Dermis blood vessel endothelial cell (primary cell): ENCODE results near the gene LDAH. TPM values are rescaled to one million over a fixed set of nuclear protein-coding genes. Genes with fewer than 3 reads are reported as not detected.

Experiments used
- DNase-seq: peaks from one replicate; pipeline ENCODE4 v3.0.0; 2010
- total RNA-seq: library from RNA; depleted of rRNA; stranded (reverse); fragments of >200 nt; gene quantifications from 2 replicates; pipeline ENCODE4 v1.2.3, GENCODE V29; 2014

LDAH gene
- total RNA-seq, 1 donor from 2014 or later, result 33.7 TPM

DNA sequence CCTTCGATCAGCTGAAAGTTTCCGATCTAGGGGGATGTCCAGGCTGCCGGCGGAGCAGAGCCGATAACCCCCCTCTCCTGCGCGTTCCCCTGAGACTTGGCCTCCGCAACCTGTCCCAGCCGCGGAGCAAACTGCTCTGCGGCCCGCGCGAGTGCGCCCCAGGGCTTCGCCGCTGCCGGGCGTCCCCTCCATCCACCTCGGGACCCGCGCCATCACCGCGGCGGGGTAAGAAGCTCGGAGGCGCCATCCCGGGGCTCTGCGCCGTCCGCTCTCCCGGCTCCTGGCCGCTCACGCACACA, 156.9 kb downstream of the LDAH start:
- DNase-seq, result no peak

DNA sequence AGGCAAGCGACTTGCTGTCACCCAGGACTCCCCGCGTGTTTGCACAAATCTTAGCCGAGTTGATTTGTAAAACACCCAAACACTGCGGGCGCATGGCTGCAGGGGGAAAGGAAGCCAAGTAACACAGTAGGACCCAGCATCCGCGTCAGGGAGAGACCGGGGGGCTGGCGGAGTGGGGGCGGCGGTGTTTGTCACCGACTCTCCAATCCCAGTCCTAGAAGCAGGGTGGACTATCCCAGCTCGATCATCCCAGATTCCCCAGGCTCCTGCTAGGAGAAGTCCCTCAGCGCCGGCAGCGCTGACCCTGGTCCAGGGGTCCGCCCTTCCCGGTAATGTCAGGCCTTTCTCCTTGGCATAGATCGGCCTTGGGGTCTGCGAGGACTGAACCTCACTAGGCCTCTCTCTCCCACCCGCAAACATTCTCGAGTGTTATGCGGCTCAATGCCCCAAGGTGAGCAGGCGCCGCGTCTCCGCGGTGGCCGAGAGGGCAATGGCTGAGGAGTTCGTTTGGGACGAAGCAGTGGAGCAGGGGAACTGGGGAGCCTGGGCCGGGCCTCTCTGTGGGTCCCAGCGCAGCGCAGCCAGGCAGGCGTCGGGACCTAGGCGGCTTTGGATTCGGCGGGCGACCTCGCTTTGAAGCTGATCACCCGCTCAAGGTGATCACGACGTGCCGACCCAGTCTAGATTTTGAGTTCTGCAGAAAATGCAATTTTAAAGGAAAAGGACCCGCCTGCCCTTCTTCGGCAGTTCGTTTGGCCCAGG, 157.5 kb downstream of the LDAH start:
- no peak for DNase-seq

DNA sequence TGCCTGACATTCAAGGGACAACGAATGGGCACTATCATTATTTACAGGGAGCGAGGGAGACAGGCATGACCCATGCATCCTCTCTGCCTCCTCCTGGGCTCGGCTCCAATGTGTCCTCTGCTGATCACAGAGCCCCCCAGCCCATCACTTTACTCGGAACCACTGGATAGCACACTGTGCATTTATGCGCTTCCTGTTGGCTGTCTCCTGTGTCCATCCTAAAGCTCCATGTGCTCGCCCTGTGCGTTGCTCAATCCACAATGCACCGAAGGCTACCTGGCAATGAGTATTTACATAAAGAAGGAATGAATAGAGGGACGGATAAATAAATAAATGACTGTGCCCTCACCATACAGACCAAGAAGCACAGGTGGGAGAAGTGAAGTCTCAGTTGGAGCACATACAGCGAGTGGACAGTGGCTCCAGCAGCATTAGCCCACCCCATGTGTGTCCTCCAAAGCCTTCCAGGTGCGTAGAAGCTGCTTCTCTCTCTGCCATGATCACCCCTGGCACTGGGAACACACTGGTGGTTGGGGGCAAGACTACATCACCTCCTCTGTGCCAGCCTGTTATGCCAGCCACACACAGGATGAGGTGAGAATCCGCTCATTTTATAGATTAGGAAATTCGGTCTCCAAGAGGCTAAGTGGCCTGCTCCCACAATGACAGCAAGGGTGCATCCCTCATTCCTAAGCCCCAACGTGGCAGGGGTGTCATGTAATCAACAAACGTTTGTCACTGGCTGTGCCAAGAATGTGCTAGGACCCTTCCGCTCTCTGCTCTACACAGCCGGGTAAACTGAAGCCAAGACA, 158.3 kb downstream of the LDAH start:
- no peak for DNase-seq

DNA sequence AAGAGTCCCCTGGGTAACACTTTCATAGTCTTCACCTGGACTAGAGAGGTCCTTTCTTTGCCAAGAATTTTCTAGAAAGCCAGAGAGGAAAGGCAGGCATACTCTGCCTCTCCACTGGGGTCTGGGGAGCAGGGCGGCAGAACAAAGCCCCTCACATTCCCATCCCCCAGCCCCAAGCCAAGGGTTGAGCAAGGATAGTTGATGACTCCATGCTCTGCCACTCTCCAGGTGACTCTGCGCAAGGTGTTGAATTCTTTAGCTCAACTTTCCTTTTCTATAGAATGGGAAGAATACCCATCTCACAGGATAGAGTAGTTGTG, 158.9 kb downstream of the LDAH start:
- DNase-seq, result no peak

DNA sequence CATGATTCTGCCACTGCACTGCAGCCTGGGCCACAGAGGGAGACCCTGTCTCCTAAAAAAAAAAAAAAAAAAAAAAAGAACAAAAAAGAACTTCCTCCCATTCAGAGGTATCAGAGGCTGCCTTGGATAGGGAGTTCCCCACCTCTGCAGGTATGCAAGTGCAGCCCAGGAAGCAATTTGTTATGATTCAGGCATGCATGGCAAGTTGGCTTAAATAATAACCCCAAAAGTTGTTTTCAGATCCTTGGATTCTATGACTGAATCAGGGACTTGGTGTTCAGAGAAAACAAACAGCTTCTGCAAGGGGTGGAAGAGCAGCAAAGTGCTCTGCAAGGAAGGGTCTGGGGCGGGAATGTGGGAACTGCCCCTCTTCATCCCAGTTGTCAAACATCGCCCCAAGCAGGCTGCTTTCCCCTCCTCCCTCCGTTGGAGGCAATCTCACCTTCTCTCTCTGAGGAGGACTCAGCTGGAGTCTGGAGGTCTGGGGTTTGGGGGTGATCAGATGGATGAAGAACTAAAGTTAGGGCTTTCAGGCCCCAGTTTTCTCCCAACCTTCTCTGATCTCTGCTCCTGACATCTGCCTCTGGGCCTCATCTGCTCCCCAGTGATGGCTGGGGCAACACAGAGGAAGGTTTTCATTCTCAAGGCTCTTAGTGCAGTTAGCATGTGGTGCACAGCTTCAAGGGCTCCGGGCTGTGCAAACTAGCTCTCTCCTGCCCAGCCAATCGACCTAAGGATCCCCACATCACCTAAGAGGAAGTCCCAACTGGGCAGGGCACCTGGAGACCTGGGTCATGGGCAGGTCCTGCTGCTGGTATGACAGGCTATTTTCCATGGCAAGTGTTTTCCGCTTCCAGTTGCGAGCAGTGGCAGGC, 159.5 kb downstream of the LDAH start:
- DNase-seq, result no peak

DNA sequence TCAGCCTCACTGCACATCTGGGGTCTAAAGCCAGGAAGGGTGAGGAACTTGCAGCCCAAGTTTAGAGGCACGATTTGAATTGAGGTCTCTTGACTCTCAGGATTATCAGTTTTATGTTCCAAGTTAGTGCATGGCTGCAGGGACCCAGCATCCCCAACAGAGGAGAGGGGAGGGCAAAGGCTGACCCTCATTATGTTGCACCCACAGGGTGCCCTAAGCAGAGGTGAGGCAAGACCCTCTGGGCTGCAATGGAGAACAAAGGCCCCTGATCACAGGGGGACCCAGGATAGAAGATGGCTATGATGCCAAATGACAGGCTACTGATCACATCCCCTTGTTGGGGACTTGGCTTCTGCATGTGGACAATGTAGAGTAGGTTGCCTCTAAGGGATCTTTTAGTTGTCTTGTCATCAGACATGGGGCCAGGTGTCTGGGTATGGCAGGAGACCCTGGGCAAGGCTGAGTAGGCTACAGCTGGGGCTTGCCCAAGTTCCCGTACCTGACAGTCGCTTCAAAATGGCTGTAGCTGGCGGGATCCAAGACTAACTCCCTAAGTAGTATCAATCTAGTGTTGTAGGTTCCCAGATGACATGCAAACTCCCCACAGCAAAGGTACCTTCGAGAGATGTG, 160.5 kb downstream of the LDAH start:
- no peak for DNase-seq

DNA sequence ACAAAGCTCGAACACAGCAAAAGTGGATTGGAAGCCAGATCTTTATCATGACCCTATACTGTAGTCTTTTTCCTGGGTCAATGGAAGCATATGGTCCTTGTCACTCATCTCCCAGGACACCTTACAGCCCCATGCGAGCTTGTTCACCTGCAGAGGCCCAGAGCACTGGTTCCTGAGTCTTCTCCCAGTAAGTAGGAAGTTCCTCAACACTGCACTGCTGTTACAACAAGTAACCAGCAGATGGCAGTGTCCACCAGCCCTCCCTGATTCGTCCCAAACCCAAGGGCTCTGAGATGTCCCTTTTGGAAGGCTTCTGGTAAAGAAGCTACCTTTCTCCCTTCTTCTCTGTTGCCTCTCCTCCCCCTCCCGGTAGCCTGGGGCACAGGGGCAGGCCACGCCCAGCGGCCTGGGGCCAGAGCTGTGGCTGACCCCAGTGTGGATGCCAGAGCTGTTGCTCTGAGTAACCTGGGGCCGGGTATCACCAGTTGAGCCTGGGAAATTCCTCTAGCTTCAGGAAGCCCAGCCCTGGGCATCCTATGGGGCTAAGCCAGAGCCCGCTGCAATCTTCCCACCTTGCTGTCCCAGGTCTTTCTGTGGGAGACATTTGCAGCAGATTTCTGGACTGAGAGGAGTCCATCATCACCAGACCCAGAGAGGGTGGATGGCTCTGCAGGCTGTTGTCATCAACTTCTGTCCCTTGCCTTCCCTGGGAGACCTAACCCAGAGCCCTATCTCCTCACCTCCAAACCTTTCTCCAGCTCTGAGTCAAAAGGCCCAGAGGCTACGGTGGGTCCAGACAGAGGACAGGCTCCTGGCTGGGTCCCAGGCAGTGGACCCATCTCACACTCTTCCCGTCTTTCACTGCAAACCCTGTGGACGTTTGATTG, 161.2 kb downstream of the LDAH start:
- peak; percentile 89 for DNase-seq

DNA sequence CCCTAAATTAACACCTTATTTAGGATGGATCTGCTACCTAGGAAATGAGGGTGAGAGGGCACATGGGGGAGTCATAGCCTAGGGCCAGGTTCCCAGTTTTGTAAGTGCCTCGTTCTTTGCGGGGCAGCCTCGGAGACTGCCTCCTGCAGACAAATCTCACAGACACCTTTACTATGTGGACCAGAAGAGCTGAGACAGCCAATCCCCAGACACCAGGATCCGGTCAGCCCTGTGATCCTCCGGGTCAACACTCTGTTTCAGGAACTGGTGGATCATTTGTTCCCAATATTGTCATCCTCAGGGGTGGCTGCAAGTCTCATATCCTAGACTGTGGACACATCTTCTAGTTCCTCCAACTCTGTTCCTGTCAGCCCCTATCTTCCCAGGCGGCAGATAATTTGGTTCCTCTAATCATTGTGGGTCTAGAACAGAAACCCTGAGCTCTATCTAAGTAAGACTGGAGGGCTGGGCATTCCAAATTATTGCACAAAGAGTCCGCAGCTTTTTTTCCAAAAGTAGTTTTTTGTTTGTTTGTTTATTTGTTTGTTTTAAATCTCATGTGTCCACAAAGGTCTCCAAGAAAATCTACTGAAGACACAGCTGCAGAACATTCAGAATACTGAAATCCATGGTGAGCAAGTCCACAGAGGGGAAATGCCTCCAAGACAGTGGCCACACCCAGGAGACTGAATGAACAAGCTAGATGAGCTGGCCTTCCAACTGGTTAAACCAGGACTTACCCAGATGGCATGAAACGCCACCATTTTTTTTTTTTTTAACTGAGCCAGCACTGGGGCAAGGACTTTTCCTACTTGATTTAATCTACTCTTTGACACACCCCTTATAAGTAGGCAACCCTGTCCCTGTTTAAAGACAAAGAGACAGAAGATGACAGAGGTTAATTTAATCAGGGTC, 162.1 kb downstream of the LDAH start:
- DNase-seq, result no peak

DNA sequence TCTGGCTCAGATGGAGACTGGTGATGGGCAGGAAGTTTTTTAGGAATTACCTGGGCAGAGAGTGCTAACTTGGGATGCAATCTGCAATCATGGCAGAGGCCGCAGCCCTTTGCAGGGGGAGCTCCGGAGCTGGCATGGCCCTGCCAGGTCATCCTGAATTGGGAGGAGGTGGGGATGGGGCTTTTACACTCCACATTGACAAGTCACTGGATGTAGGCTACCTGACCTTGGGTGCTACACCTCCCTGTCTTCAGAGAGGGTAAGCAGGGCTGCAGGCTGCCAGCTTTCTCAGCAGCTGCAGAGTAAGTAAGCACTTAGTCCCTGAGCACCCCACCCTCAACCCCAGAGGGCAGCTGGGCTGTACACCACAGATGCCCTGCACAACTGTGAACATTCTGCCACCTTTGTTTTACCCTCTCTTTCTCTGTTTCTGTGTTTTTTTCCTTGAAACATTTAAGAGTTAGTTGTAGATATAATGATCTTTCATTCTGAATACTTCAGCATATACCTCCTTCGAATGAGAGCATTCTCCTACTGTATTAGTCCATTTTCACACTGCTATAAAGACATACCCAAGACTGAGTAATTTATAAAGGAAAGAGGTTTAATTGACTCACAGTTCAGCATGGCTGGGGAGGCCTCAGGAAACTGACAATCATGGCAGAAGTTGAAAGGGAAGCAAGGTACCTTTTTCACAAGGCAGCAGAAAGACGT, 165.2 kb downstream of the LDAH start:
- no peak for DNase-seq

DNA sequence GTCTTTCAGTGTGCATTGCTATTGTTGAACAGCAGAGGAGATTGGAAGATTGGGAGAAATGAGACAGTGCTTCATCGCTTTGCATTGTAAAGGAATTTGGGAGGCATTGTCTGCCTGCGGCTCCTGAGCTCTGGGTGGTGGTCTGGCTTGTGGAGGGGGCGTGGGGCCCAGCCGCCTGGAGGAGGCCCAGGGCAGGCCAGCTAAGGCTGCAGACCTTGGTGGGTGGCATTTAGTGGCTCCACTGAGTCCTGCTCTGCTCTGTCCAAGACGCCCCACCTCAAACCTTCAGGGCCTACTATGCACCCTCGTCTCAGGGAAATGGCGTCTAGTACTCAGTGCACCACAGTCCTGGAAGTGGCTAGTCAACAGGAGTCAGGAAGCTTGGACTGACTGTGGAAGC, 166.3 kb downstream of the LDAH start:
- DNase-seq, result no peak

DNA sequence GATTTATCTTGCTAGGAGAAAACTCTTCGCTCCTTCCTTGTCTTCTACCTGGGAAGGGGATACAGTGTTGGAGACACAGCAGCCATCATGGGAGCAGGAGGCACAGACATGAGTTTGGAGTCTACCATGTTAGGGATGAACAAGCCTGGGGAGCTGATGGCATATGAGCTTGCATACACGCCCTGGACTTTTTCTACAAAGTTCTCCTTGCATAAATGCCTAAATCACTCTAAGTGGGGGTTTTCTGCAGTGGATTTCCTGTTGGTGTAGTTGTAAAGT, 168.4 kb downstream of the LDAH start:
- DNase-seq, result no peak

DNA sequence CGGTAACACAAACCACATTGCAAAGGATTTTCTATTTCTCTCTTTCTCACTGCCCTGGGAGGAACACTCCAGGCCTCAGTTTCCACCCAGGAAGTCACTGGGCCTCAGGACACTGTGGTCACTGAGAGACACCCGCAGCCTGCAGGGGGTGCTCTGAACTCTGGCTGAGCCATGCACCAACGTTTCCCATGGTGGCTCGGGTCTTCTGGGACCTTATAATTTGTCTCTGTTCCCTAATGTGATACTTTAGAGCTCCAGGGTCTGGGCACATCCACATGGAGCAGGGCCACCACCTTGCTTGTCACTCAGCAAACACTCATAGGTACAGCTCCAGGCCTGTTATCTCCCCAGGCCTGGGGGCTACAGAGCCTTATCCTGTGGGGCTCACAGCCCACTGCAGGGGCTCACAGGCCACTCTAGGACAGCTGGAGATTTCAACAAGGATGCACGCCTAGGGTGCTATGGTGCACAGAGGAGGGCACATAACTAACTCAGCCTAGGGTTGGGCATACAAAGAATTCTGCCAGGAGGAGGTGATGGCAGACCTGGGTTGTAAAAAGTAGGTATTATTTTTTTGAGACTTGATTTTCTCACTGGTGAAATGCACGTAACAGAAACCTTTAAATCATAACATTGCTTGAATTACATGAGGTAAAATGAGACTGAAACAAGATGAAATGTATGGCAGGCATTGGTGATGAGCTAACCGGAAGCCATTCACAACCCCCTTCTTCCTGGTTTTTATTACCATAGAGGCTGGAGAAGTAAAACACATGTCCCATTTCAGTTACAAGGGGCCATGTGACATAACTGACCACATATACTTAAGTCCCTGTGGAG, 169.0 kb downstream of the LDAH start:
- peak; percentile 24 for DNase-seq

DNA sequence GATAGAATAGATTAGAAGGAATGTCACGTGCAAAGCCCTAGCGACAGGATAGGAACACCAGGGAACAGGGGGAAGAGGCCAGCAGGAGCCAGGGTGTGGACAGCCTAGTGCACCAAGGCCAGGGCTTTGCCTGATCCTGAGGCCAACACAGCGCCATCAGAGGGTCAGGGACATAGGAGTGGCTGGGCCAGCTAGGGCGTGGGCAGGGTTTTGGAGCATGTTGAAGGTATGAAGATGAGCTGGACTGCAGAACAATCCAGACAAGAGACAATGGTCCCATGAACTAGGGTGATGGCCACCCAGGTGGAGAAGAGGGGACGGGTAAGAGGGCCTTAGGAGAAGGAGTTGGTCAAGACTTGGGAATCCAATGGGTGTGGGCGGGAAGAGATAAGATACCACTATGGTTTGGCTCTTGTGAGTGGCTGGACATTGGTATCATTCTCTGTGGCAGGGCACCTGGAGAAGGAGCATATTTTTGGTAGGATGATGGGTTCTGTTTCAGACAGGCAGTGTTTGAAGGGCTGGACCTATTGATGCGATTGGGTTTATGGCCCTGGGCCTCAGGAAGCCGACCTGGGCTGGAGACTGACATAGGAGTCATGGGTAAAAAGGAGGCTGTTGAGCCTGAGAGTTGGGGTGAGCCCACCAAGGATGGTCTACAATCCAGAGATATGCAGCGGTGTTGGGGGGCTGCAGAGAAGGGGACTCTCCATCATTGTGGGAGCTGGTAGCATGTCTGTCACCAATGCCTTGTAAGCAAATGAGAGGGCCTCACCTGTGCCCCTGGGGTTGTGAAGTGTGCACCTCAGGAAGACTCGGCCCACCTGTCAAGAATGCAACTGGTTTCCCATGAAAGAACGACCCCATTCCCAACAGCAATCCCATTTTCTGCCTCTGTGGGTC, 170.0 kb downstream of the LDAH start:
- DNase-seq, result no peak

DNA sequence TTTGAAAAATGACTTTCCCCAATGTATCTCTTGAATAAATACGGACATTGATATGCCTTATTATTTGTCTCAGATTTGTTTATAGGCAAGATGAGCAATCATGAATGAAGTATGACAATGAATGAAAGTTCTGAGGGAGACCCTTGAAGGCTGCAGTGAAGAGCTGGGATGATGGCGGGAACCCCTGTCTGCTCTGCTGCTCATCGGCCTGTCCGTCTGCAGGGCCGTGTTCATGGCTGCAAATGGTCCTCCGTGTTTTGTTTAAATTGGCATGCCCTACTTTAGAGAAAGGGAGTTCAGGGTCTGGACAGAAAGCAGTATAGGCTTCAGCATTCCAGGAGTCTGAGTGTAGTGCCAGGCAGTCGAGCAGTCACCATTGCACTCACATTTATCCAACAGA, 170.8 kb downstream of the LDAH start:
- DNase-seq, result no peak

DNA sequence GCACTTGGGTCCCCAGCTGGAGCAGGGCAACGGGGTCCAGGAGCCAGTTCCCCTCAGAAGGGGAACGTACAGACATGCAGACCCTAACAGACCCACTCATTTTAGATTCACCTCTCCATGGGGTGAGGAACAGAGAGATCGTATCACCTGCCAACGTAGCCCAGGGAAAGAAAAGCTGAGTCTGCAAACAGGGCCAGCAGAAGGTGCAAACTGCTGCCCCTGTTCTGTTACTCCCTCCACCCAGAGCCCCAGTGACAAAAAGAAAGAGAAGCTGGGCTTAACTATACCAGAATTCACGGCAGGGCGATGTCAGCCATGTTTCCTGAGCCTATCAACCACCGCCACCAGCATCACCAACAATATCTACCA, 171.2 kb downstream of the LDAH start:
- DNase-seq, result no peak

DNA sequence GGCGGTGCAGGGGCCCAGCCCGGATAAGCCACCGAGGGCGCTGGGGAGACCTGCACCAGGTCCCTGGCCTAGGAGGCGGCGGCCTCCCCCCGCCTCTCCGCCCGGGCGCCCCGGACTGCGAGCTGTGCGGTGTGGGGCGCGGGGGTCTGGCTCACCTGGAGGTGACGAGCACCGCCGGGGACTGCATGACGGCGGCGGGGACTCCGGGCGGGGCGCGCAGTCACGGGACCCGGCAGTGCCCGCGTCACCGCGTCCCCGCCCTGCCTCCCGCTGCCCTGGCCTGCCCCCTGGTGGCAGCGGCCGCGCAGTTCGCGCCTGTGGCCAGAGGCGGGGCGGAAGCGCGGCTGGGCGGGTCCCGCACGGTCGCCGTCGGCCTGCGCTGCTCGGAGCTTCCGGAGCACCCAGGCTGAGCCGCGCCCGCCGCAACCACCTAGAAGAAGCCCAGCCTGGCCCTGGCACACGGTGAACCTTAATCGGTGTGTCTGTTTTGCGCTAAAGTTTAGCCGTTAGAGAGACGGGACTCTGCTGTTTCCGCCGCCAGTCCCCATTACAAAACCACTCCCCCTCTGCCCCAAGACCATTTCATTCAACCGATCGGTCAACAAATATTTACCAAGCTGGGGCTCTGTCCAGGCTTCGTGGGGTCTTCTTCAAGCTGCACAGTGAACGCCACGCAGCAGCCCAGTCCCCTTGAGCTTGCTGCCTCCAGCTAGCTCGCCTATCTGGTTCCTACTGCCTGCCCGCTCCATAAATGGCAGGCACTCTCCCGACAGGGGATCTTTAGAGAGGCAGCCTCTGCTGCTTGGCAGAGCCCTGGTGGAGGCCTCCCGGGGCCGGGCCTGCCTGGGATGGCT, 171.8 kb downstream of the LDAH start, which contains the start of gene HS1BP3:
Gene HS1BP3, minus strand, starts transcription at position 222 of the 854 bp plus-strand sequence. Its CDS starts 35 bp downstream, at position 187.
- DNase-seq, result peak; percentile 88

DNA sequence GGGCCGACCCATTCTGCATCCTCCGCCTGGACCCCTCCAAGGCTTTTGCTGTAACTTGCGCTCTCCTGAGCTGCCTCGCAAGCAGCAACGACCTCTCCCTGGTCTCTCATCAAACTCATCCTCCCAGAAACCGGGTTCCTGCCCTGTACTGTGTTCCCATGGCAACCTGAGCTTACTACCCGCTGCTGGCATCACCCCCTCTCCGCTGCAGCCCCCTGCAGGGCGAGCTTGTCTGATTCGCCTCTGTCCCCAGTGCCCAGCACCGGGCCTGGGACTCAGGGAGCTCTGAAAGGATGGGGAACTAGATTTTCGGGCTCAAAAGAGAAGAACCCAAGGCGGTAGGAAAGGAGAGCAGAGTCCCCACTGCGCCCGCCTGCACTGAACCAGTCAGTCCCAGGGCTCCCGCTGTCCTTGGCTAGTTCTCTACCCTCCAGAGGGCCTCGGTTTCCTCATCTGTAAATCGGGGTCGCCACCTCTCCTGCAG, 172.5 kb downstream of the LDAH start:
- peak; percentile 49 for DNase-seq
